Lower leg skin (tissue), 4 donors: ENCODE results near the gene DNMBP. TPM values are rescaled to one million over a fixed set of nuclear protein-coding genes. Genes with fewer than 3 reads are reported as not detected.
"Not testable (repeated sequence)": the region's sequence is repeated elsewhere in the genome, so short reads cannot be mapped to it uniquely, and the experiment has no call there.

ENCODE experiments used
- DNase-seq, 2 donors: peaks; one replicate each; pipeline ENCODE4 v3.0.0-alpha.2; 2019; ENCODE audit warnings: low spot score in 2 of 2
- H3K4me3 ChIP-seq: fragments of 200-600 bp; sonication (generic); 2 replicates; pipeline ENCODE4 v1.5.1; 2017; ENCODE audit warnings: mild to moderate bottlenecking, low read depth; ENCODE audit not compliant: poor library complexity, severe bottlenecking
- CTCF ChIP-seq, 3 donors: fragments of 450-650 bp; IDR thresholded peaks; one replicate each; pipeline ENCODE4 v1.5.1; 2016; ENCODE audit warnings: antibody characterized with exemption in 3 of 3, mild to moderate bottlenecking in 3 of 3, moderate library complexity in 2 of 3
- POLR2A ChIP-seq, 2 donors: fragments of 450-650 bp; IDR thresholded peaks; one replicate each; pipeline ENCODE4 v1.6.1; 2016 to 2017; ENCODE audit warnings: antibody characterized with exemption in 2 of 2, mild to moderate bottlenecking in 1 of 2, moderate library complexity in 1 of 2
- WGBS, 2 donors: methylation state at CpG; one replicate each; pipeline ENCODE4 v1.1.5; 2018; 5-methylcytosine and 5-hydroxymethylcytosine counted together
- intact Hi-C: fragments of 100-400 bp; cut with DNase I; formaldehyde crosslinking; loops from one replicate; pipeline ENCODE4 v1.15.0; 2023; ENCODE audit warnings: low total_unique reads
- total RNA-seq, 4 donors: library from RNA; depleted of rRNA; stranded (reverse); fragments of >200 nt; gene quantifications; one replicate each; pipeline ENCODE4 v1.1.0, GENCODE V29; 2016

The DNMBP gene
- total RNA-seq, 4 donors from 2014 or later = 39.8 to 78.0 (median 61.9) TPM

GRCh38 chr10:99905971-99906370 lies 103.8 kb downstream of the DNMBP start:
- H3K4me3 ChIP-seq = no peak overlapping the region
- WGBS, 2 donors = 80% methylated on average over 3 of the region's 3 CpGs
- DNase-seq = no peak
- TF ChIP-seq POLR2A (IDR thresholded peaks at IDR 0.05) = no peak
- TF ChIP-seq CTCF (IDR thresholded peaks at IDR 0.05) = no peak
- intact Hi-C loops = no loop called here

- WGBS, 2 donors = 78 to 82% methylated on average over 9 of the region's 9 CpGs
- no peak overlapping the region for H3K4me3 ChIP-seq
- TF ChIP-seq POLR2A (IDR thresholded peaks at IDR 0.05) (no peak), CTCF (IDR thresholded peaks at IDR 0.05) (no peak)
- peak in 1 of 2 donors; percentile 56 for DNase-seq
- intact Hi-C loops = no loop called here
Observed at GRCh38 chr10:99895867-99896266, 113.9 kb downstream of the DNMBP start.

DNA sequence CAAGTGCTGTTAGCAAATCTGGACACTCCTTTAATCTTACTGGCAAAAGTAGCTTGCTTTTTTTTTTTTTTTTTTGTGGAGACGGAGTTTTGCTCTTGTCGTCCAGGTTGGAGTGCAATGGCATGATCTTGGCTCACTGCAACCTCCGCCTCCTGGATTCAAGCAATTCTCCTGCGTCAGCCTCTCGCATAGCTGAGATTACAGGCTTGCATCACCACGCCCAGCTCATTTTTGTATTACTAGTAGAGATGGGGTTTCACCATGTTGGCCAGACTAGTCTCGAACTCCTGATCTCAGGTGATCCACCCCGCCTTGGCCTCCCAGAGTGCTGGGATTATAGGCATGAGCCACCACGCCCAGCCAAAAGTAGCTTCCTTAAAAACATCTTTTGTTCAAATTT lies 114.7 kb downstream of the DNMBP start:
- H3K4me3 ChIP-seq, DNase-seq, intact Hi-C loops: not testable (repeated sequence)
- WGBS, 2 donors = 91 to 93% methylated on average over 9 of the region's 9 CpGs

DNA sequence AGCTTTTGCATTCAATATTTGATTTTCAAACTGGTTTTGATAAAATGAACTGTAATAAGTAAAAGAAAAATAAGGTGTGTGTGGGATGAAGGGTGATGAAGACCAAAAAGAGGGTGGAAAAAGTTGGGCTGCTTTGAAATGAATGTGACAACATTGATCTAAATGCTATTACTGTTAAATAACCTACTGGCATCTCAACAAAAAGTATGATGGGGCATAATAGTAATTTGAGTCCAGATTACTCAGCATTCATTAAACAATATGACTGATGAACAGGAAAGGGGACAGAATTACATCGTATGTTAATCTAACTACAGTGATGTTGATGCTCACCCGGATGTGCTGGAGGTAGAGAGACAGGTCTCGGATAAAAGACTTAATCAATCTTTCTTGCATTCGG lies 115.1 kb downstream of the DNMBP start:
- no peak for TF ChIP-seq POLR2A (IDR thresholded peaks at IDR 0.05)
- no peak for TF ChIP-seq CTCF (IDR thresholded peaks at IDR 0.05)
- H3K4me3 ChIP-seq = no peak overlapping the region
- 96 to 97% methylated on average over 4 of the region's 4 CpGs for WGBS, 2 donors
- DNase-seq = no peak
- intact Hi-C loops = no loop called here

- 66 to 79% methylated on average over 4 of the region's 4 CpGs for WGBS, 2 donors
- TF ChIP-seq CTCF (IDR thresholded peaks at IDR 0.05) = no peak
- no peak for TF ChIP-seq POLR2A (IDR thresholded peaks at IDR 0.05)
- intact Hi-C loops = no loop called here
- H3K4me3 ChIP-seq = no peak overlapping the region
- DNase-seq = peak in 1 of 2 donors; percentile 77
Observed at GRCh38 chr10:99888622-99889021, 121.1 kb downstream of the DNMBP start.

GRCh38 chr10:99883523-99883922 lies 126.2 kb downstream of the DNMBP start:
- H3K4me3 ChIP-seq = no peak overlapping the region
- no peak for TF ChIP-seq POLR2A (IDR thresholded peaks at IDR 0.05)
- TF ChIP-seq CTCF (IDR thresholded peaks at IDR 0.05) = no peak
- intact Hi-C loops = no loop called here
- WGBS, 2 donors = 71 to 87% methylated on average over 2 of the region's 2 CpGs
- no peak for DNase-seq
